K562 (cell line): Measurements from ENCODE around the gene KCTD11. TPM values are rescaled to one million over a fixed set of nuclear protein-coding genes. Genes with fewer than 3 reads are reported as not detected.

Source experiments
- HDAC1 ChIP-seq, 2 experiments: fragments of 450-650 bp; IDR thresholded peaks; 2 replicates each; pipeline ENCODE4 v1.6.1; 2016 to 2017; ENCODE audit warnings: inconsistent platforms in 1 of 2, mild to moderate bottlenecking in 1 of 2, moderate library complexity in 1 of 2
- KAT7 ChIP-seq: sonication (generic); formaldehyde crosslinking; IDR thresholded peaks from 2 replicates; pipeline ENCODE4 v1.8.0; 2022; ENCODE audit warnings: missing genetic modification reagents, mild to moderate bottlenecking, borderline replicate concordance
- KLF13 ChIP-seq: fragments of 450-650 bp; IDR thresholded peaks from 2 replicates; pipeline ENCODE4 v1.6.1; 2016; ENCODE audit warnings: missing genetic modification characterization, low read depth, mild to moderate bottlenecking, missing compliant biosample characterization, moderate library complexity, borderline replicate concordance
- PCBP1 ChIP-seq: fragments of 200-400 bp; formaldehyde crosslinking; IDR thresholded peaks from 2 replicates; pipeline ENCODE4 v1.6.1; 2018; ENCODE audit warnings: mild to moderate bottlenecking, low read depth, low read length; ENCODE audit not compliant: poor library complexity, severe bottlenecking
- PHF8 ChIP-seq: fragments of 200-600 bp; sonication (generic); IDR thresholded peaks from 2 replicates; pipeline ENCODE4 v1.6.1; 2012; ENCODE audit warnings: mixed run types, mild to moderate bottlenecking, inconsistent platforms, low read length, moderate library complexity, borderline replicate concordance
- SRSF7 ChIP-seq: fragments of 200-400 bp; formaldehyde crosslinking; optimal IDR thresholded peaks from 2 replicates; pipeline ENCODE3; 2017; ENCODE audit warnings: mild to moderate bottlenecking, low read depth, low read length
- SRSF9 ChIP-seq: fragments of 200-400 bp; formaldehyde crosslinking; IDR thresholded peaks from 2 replicates; pipeline ENCODE4 v1.6.1; 2017; ENCODE audit warnings: low read depth, low read length, borderline replicate concordance
- SUPT5H ChIP-seq: fragments of 450-650 bp; IDR thresholded peaks from 2 replicates; pipeline ENCODE4 v1.6.1; 2016
- TAF9B ChIP-seq: fragments of 450-650 bp; IDR thresholded peaks from 2 replicates; pipeline ENCODE4 v1.6.1; 2018; ENCODE audit warnings: mild to moderate bottlenecking; ENCODE audit not compliant: partially characterized antibody
- TBP ChIP-seq: optimal IDR thresholded peaks from 2 replicates; pipeline ENCODE3; 2011; ENCODE audit warnings: low read depth, low read length, improper control_type of control experiment
- TEAD4 ChIP-seq, 2 experiments: sonication (generic) in 1 of 2; formaldehyde crosslinking in 1 of 2; IDR thresholded peaks; 2 replicates each; pipeline versions ENCODE4 v1.6.1 to v1.8.0; 2012 to 2022; ENCODE audit warnings: borderline replicate concordance in 1 of 2, inconsistent platforms in 1 of 2, low read length in 1 of 2, mild to moderate bottlenecking in 1 of 2, missing genetic modification reagents in 1 of 2
- ZNF23 ChIP-seq: fragments of 250-450 bp; sonication (Bioruptor Pico); IDR thresholded peaks from 2 replicates; pipeline ENCODE4 v1.4.0; 2020; ENCODE audit warnings: mild to moderate bottlenecking
- polyA plus RNA-seq, 8 experiments: library from polyadenylated mRNA; depleted of rRNA in 4 of 8; stranded (reverse) in 5 of 8; unstranded in 3 of 8; fragments of >200 nt; fragmentation: Nextera tagmentation in 2 of 8; fragmentation: Illumina TruSeq in 1 of 8; extraction: Ambion mirVana in 2 of 8; extraction: Trizol in 1 of 8; gene quantifications; 2 replicates each; pipeline versions ENCODE4 v1.2.1 to v1.2.3, GENCODE V29; 2011 to 2014; ENCODE audit warnings: inconsistent platforms in 1 of 8, missing spikeins in 1 of 8
- total RNA-seq, 7 experiments: library from RNA; depleted of rRNA in 6 of 7; stranded (reverse); fragments of >200 nt in 6 of 7; fragmentation: Illumina TruSeq in 2 of 7; extraction: Trizol in 2 of 7; gene quantifications; 2 replicates each; pipeline versions ENCODE4 v1.2.1 to v1.2.3, GENCODE V29; 2011 to 2021; ENCODE audit warnings: low replicate concordance in 1 of 7
- TF ChIP-seq, protein P1 (sequence below): sonication (generic); formaldehyde crosslinking; IDR thresholded peaks from 2 replicates; pipeline ENCODE4 v1.9.0; 2022; ENCODE audit warnings: mild to moderate bottlenecking, missing genetic modification reagents
- TF ChIP-seq, protein P2 (sequence below), 2 experiments: fragments of 200-800 bp in 1 of 2; sonication (Bioruptor generic) in 1 of 2; sonication (generic) in 1 of 2; formaldehyde crosslinking in 1 of 2; IDR thresholded peaks in 1 of 2; conservative IDR thresholded peaks in 1 of 2; 2 replicates each; pipeline versions ENCODE4 v1.5.0 to v1.6.1; 2016 to 2020; ENCODE audit warnings: missing compliant biosample characterization in 1 of 2, missing genetic modification characterization in 1 of 2, missing genetic modification reagents in 1 of 2
- TF ChIP-seq, protein P3 (sequence below): sonication (generic); formaldehyde crosslinking; IDR thresholded peaks from 2 replicates; pipeline ENCODE4 v1.8.0; 2022; ENCODE audit warnings: missing genetic modification reagents, mild to moderate bottlenecking, moderate library complexity, borderline replicate concordance
- TF ChIP-seq, protein P4 (sequence below): sonication (generic); formaldehyde crosslinking; IDR thresholded peaks from 2 replicates; pipeline ENCODE4 v1.8.0; 2022; ENCODE audit warnings: mild to moderate bottlenecking, missing genetic modification reagents
- TF ChIP-seq, protein P5 (sequence below): sonication (generic); formaldehyde crosslinking; IDR thresholded peaks from 2 replicates; pipeline ENCODE4 v1.8.1; 2023; ENCODE audit warnings: mild to moderate bottlenecking, missing genetic modification reagents

Gene KCTD11
- total and polyA plus RNA-seq, 9 of the 15 experiments (the other 6 are each of a cell fraction or from before 2014, with no cell fraction given) = 0.01 to 3.2 (median 2.5) TPM; not detected in 1

DNA sequence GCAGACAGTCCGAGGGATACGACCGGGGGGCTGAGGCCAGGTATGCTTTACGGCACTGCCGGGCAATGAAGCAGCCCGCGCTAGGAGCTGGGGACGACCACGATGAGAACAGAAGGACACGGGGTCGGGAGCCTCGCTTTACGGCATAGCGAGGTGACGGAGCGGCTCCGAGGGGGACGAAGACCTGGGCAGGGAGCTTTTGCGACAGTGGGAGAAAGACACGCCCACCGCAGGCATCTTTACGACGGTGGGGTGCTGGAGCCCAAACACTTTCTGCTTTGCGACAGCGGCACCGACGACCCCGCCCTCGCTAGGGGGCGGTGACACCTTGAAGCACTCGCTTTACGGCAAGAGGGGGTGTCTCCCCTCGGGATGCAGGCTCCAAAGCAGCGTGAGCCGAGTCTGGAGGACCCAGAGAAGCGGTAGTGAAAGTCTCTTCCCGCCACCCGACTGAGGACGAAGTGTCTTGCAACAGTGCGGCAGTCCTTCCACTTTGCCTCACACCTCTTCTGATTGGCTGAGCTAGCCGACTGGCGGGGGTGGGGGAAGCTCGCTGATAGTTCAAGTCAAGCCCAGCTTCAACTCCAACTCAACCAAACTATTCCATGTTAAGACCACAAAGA, 22.5 kb upstream of the KCTD11 start (continued):
- TF ChIP-seq, protein P1, sequence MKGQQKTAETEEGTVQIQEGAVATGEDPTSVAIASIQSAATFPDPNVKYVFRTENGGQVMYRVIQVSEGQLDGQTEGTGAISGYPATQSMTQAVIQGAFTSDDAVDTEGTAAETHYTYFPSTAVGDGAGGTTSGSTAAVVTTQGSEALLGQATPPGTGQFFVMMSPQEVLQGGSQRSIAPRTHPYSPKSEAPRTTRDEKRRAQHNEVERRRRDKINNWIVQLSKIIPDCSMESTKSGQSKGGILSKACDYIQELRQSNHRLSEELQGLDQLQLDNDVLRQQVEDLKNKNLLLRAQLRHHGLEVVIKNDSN (CRISPR knock-in tag) = 0 out of 2 replicates have a peak, but pooled peaks have one; percentile 16
- no peak for TF ChIP-seq KAT7
- no peak for TF ChIP-seq SRSF7
- no peak for TF ChIP-seq PCBP1
- TF ChIP-seq PHF8 = peak; percentile 57; the same call in 1 of the 2 replicates
- TF ChIP-seq TAF9B = no peak
- no peak for TF ChIP-seq ZNF23 (CRISPR knock-in tag)
- TF ChIP-seq, protein P2, sequence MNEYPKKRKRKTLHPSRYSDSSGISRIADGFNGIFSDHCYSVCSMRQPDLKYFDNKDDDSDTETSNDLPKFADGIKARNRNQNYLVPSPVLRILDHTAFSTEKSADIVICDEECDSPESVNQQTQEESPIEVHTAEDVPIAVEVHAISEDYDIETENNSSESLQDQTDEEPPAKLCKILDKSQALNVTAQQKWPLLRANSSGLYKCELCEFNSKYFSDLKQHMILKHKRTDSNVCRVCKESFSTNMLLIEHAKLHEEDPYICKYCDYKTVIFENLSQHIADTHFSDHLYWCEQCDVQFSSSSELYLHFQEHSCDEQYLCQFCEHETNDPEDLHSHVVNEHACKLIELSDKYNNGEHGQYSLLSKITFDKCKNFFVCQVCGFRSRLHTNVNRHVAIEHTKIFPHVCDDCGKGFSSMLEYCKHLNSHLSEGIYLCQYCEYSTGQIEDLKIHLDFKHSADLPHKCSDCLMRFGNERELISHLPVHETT (CRISPR knock-in tag; conservative IDR thresholded peaks at IDR 0.05 in 1 of 2, IDR thresholded peaks at IDR 0.05 in 1 of 2) = 0 out of 4 replicates have a peak, but pooled peaks of 1 of the 2 experiments have one; percentile 50
- TF ChIP-seq SUPT5H = peak; percentile 55
- TF ChIP-seq, protein P3, sequence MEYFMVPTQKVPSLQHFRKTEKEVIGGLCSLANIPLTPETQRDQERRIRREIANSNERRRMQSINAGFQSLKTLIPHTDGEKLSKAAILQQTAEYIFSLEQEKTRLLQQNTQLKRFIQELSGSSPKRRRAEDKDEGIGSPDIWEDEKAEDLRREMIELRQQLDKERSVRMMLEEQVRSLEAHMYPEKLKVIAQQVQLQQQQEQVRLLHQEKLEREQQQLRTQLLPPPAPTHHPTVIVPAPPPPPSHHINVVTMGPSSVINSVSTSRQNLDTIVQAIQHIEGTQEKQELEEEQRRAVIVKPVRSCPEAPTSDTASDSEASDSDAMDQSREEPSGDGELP (CRISPR knock-in tag) = peak; percentile 61; the same call in 1 of the 2 replicates
- TF ChIP-seq TEAD4 (IDR thresholded peaks at IDR 0.05; ENCODE audit: low read length) = 0 out of 2 replicates have a peak, but pooled peaks have one; percentile 12
- TF ChIP-seq TEAD4 (CRISPR knock-in tag; IDR thresholded peaks at IDR 0.05; ENCODE audit: borderline replicate concordance) = no peak
- peak; percentile 86; the same call in 1 of the 2 replicates for TF ChIP-seq KLF13 (tag)
- TF ChIP-seq, protein P4, sequence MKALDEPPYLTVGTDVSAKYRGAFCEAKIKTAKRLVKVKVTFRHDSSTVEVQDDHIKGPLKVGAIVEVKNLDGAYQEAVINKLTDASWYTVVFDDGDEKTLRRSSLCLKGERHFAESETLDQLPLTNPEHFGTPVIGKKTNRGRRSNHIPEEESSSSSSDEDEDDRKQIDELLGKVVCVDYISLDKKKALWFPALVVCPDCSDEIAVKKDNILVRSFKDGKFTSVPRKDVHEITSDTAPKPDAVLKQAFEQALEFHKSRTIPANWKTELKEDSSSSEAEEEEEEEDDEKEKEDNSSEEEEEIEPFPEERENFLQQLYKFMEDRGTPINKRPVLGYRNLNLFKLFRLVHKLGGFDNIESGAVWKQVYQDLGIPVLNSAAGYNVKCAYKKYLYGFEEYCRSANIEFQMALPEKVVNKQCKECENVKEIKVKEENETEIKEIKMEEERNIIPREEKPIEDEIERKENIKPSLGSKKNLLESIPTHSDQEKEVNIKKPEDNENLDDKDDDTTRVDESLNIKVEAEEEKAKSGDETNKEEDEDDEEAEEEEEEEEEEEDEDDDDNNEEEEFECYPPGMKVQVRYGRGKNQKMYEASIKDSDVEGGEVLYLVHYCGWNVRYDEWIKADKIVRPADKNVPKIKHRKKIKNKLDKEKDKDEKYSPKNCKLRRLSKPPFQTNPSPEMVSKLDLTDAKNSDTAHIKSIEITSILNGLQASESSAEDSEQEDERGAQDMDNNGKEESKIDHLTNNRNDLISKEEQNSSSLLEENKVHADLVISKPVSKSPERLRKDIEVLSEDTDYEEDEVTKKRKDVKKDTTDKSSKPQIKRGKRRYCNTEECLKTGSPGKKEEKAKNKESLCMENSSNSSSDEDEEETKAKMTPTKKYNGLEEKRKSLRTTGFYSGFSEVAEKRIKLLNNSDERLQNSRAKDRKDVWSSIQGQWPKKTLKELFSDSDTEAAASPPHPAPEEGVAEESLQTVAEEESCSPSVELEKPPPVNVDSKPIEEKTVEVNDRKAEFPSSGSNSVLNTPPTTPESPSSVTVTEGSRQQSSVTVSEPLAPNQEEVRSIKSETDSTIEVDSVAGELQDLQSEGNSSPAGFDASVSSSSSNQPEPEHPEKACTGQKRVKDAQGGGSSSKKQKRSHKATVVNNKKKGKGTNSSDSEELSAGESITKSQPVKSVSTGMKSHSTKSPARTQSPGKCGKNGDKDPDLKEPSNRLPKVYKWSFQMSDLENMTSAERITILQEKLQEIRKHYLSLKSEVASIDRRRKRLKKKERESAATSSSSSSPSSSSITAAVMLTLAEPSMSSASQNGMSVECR (CRISPR knock-in tag) = peak; percentile 7; the same call in 1 of the 2 replicates
- peak; percentile 4 for TF ChIP-seq TBP
- 0 out of 4 replicates have a peak, but pooled peaks of 1 of the 2 experiments have one; percentile 51 for TF ChIP-seq HDAC1 (IDR thresholded peaks at IDR 0.05)
- TF ChIP-seq, protein P5, sequence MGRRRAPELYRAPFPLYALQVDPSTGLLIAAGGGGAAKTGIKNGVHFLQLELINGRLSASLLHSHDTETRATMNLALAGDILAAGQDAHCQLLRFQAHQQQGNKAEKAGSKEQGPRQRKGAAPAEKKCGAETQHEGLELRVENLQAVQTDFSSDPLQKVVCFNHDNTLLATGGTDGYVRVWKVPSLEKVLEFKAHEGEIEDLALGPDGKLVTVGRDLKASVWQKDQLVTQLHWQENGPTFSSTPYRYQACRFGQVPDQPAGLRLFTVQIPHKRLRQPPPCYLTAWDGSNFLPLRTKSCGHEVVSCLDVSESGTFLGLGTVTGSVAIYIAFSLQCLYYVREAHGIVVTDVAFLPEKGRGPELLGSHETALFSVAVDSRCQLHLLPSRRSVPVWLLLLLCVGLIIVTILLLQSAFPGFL (CRISPR knock-in tag) = no peak
- no peak for TF ChIP-seq SRSF9
